CD14-positive monocyte (primary cell): ENCODE data around the gene UBA1. TPM values are rescaled to one million over a fixed set of nuclear protein-coding genes. Genes with fewer than 3 reads are reported as not detected.

Experiments
- DNase-seq, 3 donors: peaks; one replicate each; pipeline ENCODE4 v3.0.0-alpha.2; 2011 to 2022
- H2AFZ ChIP-seq: 2 replicates; pipeline ENCODE4 v1.6.0; 2012; ENCODE audit warnings: mild to moderate bottlenecking, low read depth, low read length, inconsistent platforms; ENCODE audit not compliant: insufficient read depth, poor library complexity, severe bottlenecking
- H3K27ac ChIP-seq, 2 donors: 1 replicate in 1 of 2; 2 replicates in 1 of 2; pipeline ENCODE4 v1.5.1; 2012 to 2013; ENCODE audit warnings: low read length in 2 of 2, control low read depth in 1 of 2, inconsistent platforms in 1 of 2, low read depth in 1 of 2, mild to moderate bottlenecking in 1 of 2
- H3K27me3 ChIP-seq, 2 donors: one replicate each; pipeline versions ENCODE4 v1.6.0 to v1.6.1; 2011 to 2013; ENCODE audit warnings: low read length in 2 of 2; ENCODE audit not compliant: control insufficient read depth in 2 of 2, insufficient read depth in 2 of 2
- H3K36me3 ChIP-seq, 2 donors: replicated peaks in 1 of 2; 1 replicate in 1 of 2; 2 replicates in 1 of 2; pipeline versions ENCODE4 v1.5.1 to v1.6.1; 2012 to 2013; ENCODE audit warnings: low read length in 2 of 2, control low read depth in 1 of 2, inconsistent platforms in 1 of 2, mild to moderate bottlenecking in 1 of 2; ENCODE audit not compliant: insufficient read depth in 2 of 2, control insufficient read depth in 1 of 2
- H3K4me1 ChIP-seq, 2 donors: 1 replicate in 1 of 2; 2 replicates in 1 of 2; pipeline versions ENCODE4 v1.5.1 to v1.6.1; 2012 to 2013; ENCODE audit warnings: low read length in 2 of 2, control low read depth in 1 of 2, inconsistent platforms in 1 of 2, mild to moderate bottlenecking in 1 of 2, moderate library complexity in 1 of 2; ENCODE audit not compliant: insufficient read depth in 2 of 2, control insufficient read depth in 1 of 2
- H3K4me2 ChIP-seq: replicated peaks from 2 replicates; pipeline ENCODE3; 2012; ENCODE audit warnings: low read length, moderate library complexity, mild to moderate bottlenecking; ENCODE audit not compliant: poor library complexity, severe bottlenecking; ENCODE audit errors: extremely low read depth
- H3K4me3 ChIP-seq, 3 experiments: fragments of 200-600 bp in 1 of 3; sonication (generic) in 1 of 3; replicated peaks in 1 of 3; 1 replicate in 2 of 3; 2 replicates in 1 of 3; pipeline ENCODE4 v1.5.1; 2011 to 2013; ENCODE audit warnings: low read length in 3 of 3, mild to moderate bottlenecking in 3 of 3, control low read depth in 2 of 3, low read depth in 2 of 3, inconsistent platforms in 1 of 3, moderate library complexity in 1 of 3
- H3K79me2 ChIP-seq: 2 replicates; pipeline ENCODE4 v1.6.0; 2012; ENCODE audit warnings: mild to moderate bottlenecking, control low read depth, inconsistent platforms, low read length, moderate library complexity; ENCODE audit not compliant: insufficient read depth
- H3K9ac ChIP-seq: 2 replicates; pipeline ENCODE4 v1.6.0; 2017; ENCODE audit warnings: low read length, mild to moderate bottlenecking; ENCODE audit not compliant: insufficient read depth, poor library complexity, severe bottlenecking
- H3K9me3 ChIP-seq, 2 donors: replicated peaks in 1 of 2; 1 replicate in 1 of 2; 2 replicates in 1 of 2; pipeline versions ENCODE4 v1.5.1 to v1.6.1; 2012 to 2013; ENCODE audit warnings: low read length in 2 of 2, control low read depth in 1 of 2; ENCODE audit not compliant: control insufficient read depth in 1 of 2, insufficient read depth in 1 of 2
- H4K20me1 ChIP-seq: 2 replicates; pipeline ENCODE4 v1.6.0; 2012; ENCODE audit warnings: mild to moderate bottlenecking, low read length, control low read depth, moderate library complexity; ENCODE audit not compliant: insufficient read depth
- H3K27ac Mint-ChIP-seq, 7 donors: one replicate each; pipeline ENCODE4 v1.8.0; 2020; ENCODE audit warnings: mild to moderate bottlenecking in 7 of 7, mixed read lengths in 7 of 7, moderate library complexity in 6 of 7, inconsistent platforms in 2 of 7
- H3K27me3 Mint-ChIP-seq, 3 donors: one replicate each; pipeline ENCODE4 v1.8.0; 2021 to 2022; ENCODE audit warnings: low read depth in 3 of 3, mild to moderate bottlenecking in 3 of 3, mixed read lengths in 3 of 3, moderate library complexity in 3 of 3, inconsistent platforms in 1 of 3
- H3K36me3 Mint-ChIP-seq, 2 donors: one replicate each; pipeline ENCODE4 v1.8.0; 2020; ENCODE audit warnings: mixed read lengths in 2 of 2, inconsistent platforms in 1 of 2, mild to moderate bottlenecking in 1 of 2
- H3K4me1 Mint-ChIP-seq: one replicate; pipeline ENCODE4 v1.8.0; 2020; ENCODE audit warnings: mild to moderate bottlenecking, mixed read lengths
- H3K4me3 Mint-ChIP-seq, 2 donors: one replicate each; pipeline ENCODE4 v1.8.0; 2020; ENCODE audit warnings: mild to moderate bottlenecking in 2 of 2, mixed read lengths in 2 of 2, moderate library complexity in 1 of 2
- H3K9me3 Mint-ChIP-seq, 7 donors: one replicate each; pipeline ENCODE4 v1.8.0; 2020 to 2022; ENCODE audit warnings: mixed read lengths in 7 of 7, mild to moderate bottlenecking in 6 of 7, moderate library complexity in 6 of 7, inconsistent platforms in 2 of 7
- WGBS: methylation state at CpG from one replicate; pipeline ENCODE4 v1.1.5; 2013; ENCODE audit warnings: missing lambda C conversion rate; ENCODE audit not compliant: insufficient coverage; 5-methylcytosine and 5-hydroxymethylcytosine counted together
- intact Hi-C, 2 donors: fragments of 100-400 bp; cut with micrococcal nuclease; formaldehyde crosslinking; loops; one replicate each; pipeline versions ENCODE4 v1.15.0 to v1.15.1; 2023
- polyA plus RNA-seq, 3 donors: library from polyadenylated mRNA; depleted of rRNA in 1 of 3; unstranded in 2 of 3; stranded (reverse) in 1 of 3; fragments of 300-500 nt in 2 of 3; fragments of >200 nt in 1 of 3; fragmentation: Illumina TruSeq in 2 of 3; gene quantifications; 1 replicate in 2 of 3; 2 replicates in 1 of 3; pipeline ENCODE4 v1.2.3, GENCODE V29; 2012 to 2021
- TF ChIP-seq, protein P1 (sequence below): fragments of 200-600 bp; IDR thresholded peaks from one replicate; pipeline ENCODE4 v1.8.0; 2022; ENCODE audit warnings: antibody characterized with exemption, mild to moderate bottlenecking

UBA1 gene
- polyA plus RNA-seq, 3 donors, result 125 to 157 (median 150) TPM

DNA sequence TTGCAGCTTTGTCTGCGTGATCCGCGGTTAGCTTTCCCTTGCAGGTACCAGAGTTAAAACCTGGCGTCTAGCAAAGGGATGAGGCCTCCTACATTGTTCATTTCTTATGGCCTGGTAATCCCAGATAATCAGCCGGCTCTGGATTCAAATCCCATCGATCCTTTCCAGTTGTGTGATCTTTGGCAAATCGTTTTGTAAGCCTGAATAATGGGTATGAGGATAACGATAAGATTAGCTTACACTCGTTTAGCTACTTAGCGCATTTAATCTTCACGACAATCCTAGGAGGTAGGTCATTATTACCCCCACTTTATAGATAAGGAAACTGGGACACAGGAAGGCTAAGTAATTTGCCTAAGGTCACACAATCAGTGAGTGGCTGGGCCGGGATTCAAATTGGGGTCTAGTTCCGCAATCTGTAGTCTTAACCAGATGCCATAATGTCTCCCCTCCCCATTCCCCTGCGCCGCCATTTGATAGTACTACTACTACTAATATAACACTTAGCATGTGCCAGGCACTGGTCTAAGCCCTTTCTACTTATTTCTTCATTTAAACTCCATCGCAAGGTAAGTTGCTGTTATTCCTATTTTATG, 1.7 kb upstream of the UBA1 start:
- H3K4me3 Mint-ChIP-seq, result peak overlapping the region; percentile 86 to 96
- Histone ChIP-seq H3K9me3 (no peaks in the 10 kb centered on the region), H3K27me3 (peaks cover 0 to 3% of the 10 kb centered on the region in 2 donors), H3K27ac (no peak overlapping the region), H3K79me2 (peaks cover 41% of the 10 kb centered on the region), H3K4me2 (peak overlapping the region; percentile 91), H4K20me1 (peaks cover 15% of the 10 kb centered on the region), H3K36me3 (peaks cover 0 to 11% of the 10 kb centered on the region in 2 donors), H3K4me3 (peak overlapping the region in 2 of 3 experiments; percentile 71 to 84), H3K9ac (no peak overlapping the region), H3K4me1 (peaks cover 52 to 53% of the 10 kb centered on the region in 2 donors), H2AFZ (peak overlapping the region; percentile 83)
- TF ChIP-seq, protein P1, sequence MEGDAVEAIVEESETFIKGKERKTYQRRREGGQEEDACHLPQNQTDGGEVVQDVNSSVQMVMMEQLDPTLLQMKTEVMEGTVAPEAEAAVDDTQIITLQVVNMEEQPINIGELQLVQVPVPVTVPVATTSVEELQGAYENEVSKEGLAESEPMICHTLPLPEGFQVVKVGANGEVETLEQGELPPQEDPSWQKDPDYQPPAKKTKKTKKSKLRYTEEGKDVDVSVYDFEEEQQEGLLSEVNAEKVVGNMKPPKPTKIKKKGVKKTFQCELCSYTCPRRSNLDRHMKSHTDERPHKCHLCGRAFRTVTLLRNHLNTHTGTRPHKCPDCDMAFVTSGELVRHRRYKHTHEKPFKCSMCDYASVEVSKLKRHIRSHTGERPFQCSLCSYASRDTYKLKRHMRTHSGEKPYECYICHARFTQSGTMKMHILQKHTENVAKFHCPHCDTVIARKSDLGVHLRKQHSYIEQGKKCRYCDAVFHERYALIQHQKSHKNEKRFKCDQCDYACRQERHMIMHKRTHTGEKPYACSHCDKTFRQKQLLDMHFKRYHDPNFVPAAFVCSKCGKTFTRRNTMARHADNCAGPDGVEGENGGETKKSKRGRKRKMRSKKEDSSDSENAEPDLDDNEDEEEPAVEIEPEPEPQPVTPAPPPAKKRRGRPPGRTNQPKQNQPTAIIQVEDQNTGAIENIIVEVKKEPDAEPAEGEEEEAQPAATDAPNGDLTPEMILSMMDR, result no peak
- DNase-seq, result no peak
- WGBS, result no CpG with 5 or more reads among the region's 16 CpGs
- peaks cover 0 to 39% (median 3%) of the 10 kb centered on the region in 3 donors for H3K27me3 Mint-ChIP-seq
- H3K27ac Mint-ChIP-seq, result no peak overlapping the region
- peaks cover 49% of the 10 kb centered on the region for H3K4me1 Mint-ChIP-seq
- H3K36me3 Mint-ChIP-seq, result peaks cover 6 to 20% of the 10 kb centered on the region in 2 donors
- intact Hi-C loops, result loop anchor here (2.0 to 10.0 kb wide), 7 partner anchors 190 to 643 kb away; partner anchors contain the start of genes ZNF41 (in 1 of the 2) and ZNF81 (in 1 of the 2)
- peaks cover 0 to 7% (median 0%) of the 10 kb centered on the region in 7 donors for H3K9me3 Mint-ChIP-seq

DNA sequence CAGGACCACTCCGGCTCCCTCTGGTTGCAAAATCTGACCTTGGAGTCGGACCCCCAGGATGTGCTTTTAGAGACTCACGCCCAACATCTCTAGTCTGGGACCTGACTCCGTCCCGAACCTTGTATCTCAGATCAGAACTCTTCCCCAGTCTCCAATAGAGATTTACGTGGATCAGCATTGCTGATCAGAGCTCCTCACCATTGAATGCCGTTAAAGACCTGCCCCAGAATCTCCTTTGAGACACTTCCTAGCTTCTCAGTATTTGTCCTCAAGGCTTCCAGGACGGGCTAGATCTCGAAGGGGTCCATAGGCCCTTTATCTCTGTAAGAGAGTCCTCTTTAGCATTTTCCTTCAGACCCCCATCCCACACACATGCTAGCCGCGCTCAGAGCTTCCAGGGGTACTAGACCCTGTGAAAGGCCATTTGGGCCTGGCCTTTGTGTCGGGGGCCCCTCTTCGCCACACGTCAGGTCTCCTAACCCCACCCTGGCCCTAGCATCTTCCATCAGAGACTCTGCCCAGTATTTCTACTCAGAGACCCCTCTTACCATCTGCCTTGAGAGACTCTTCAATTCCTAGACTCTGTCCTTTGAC, 662 bp downstream of the UBA1 start:
- Mint-ChIP-seq H3K4me1 (peaks cover 55% of the 10 kb centered on the region), H3K27ac (peak overlapping the region; percentile 95 to 99 (median 98)), H3K4me3 (peak overlapping the region; percentile 86 to 93), H3K27me3 (peaks cover 0 to 29% (median 0%) of the 10 kb centered on the region in 3 donors), H3K36me3 (peaks cover 21 to 43% of the 10 kb centered on the region in 2 donors), H3K9me3 (peaks cover 0 to 7% (median 0%) of the 10 kb centered on the region in 7 donors)
- no peak for DNase-seq
- TF ChIP-seq, protein P1, result no peak
- Histone ChIP-seq H3K27ac (peak overlapping the region; percentile 82 to 98), H3K27me3 (peaks cover 0 to 3% of the 10 kb centered on the region in 2 donors), H3K79me2 (peaks cover 61% of the 10 kb centered on the region), H3K4me1 (peaks cover 55 to 56% of the 10 kb centered on the region in 2 donors), H3K36me3 (peaks cover 14 to 28% of the 10 kb centered on the region in 2 donors), H3K4me2 (peak overlapping the region; percentile 80), H3K9me3 (no peaks in the 10 kb centered on the region), H2AFZ (peak overlapping the region; percentile 90), H3K9ac (peak overlapping the region; percentile 99), H3K4me3 (peak overlapping the region; percentile 89 to 96 (median 92)), H4K20me1 (peaks cover 39% of the 10 kb centered on the region)
- intact Hi-C loops, result loop anchor here (5.0 to 10.0 kb wide), 6 partner anchors 188 to 641 kb away; partner anchors contain the start of genes ZNF41 (in 1 of the 2) and ZNF81 (in 1 of the 2)
- 24% methylated on average over 10 of the region's 14 CpGs for WGBS
